Measurements from ENCODE around the gene MYO7A.

The MYO7A gene

DNA sequence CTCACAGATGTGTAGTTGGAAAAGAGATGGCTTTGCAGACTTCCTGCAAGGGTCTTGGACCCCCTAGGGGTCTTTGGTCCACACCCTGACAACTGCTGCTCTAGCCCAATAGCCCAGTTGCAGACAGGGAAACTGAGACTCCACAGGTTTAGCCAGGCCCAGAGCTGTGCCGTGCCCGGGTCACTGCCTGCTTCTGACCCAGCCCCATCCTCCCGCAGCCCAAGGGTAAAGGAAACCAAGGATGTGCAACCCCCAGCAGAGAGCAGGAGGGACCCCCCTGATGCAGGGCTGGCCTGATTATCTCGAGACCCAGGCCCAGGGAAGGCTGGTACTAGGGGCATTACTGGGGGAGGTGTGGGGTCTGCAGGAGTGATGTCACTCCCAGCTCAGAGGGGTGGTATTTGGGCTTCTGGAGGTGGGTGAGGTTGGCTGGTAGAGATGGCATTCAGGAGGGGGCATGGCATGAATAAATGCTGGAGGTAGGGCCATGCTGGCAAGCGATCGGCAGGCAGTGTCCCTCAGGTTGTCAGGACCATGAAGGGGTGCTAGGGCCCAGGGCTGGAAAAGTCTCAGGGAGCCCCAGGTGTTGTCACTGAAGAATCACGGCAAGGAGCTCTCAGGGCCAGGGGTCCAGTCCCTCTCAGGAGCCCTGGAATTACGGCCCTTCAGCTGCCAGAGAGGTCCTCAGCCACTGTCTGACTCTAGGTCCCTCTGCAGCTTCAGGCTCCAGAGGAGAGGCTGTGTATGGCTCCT is 21.1 kb downstream of the MYO7A start:
- no peak for DNase-seq

DNA sequence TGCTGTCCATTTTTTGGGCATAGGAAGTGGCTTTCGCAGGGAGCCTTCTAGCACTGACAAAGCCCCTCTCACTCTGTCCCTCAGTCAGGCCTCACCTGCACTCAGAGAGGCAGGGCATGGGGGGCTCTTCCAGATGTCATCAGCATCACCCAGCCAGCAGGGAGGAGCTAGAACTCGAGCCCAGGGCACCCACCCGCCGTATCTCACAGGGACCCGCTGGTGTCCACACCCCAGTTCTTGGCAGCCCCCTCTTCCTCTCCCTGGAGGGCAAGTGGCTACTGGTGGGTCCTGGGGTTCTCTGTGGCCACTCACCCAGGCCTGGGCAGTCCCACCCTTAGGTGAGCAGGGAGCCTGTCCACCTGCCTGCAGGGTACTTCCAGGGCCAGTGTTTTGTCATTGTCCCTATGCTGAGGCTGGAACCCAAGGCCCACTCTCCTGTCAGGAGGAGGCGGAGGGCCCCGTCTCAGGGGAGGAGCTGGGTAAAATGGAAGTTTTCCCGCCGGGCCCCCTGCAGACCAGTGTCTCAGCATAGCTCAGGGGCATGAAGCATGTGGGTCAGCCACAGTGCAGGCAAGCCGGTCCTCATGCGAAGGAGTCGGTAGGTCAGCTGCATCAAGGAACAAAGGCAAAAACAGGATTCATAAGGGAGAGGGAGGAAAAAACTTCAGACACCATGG is 21.8 kb downstream of the MYO7A start:
- DNase-seq = no peak

DNA sequence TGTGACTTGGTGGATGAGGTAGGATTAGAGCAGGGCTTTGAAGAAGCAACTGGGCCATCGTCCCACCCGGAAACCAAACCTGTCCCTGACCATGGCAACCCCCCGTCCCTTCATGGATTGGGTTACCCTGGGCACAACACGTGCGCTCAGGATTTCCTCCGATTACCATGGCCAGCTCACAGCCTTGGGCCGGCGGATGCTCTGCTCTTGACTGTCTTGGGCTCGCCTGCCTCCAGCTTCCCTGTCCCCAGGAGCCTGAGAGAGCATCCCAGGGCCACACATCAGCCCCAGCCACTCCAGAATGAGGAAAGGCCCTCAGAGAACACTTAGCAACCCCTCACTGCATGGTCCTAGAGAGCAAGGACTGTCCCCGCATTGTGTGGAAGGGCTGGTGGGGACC is 22.8 kb downstream of the MYO7A start:
- DNase-seq = no peak

DNA sequence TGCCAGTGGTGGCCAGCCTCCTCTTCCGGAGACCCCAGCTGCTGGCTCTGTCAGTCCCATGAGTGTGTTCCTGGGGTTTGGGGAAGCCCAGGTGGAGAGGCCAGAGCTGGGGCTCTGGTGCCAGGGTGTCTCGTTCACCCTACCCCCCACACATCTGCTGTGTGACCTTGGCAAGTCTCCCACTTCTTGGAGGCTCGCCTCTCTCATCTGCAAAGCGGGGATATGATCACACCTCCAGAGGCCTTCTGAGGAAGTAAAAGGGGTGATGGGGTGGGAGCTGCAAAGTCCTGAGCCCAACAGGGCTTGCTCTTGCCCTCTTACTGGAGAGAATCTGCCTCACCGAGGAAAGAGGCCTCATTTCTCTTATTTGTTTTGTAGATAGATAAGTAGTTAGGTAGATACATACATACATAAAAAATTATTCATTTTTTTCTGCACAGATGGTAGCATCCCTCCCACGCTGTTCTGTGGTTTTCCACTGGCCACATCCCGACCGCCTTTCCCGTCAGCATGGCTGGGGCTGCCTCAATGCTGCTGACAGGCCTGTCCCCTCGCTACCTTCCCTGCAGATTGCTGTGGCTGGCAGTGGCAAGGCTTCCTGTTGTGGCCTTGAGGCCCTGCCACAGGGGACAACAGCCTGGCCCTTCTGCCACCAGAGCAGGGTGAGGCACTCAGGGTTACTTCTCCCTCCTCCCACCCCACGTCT is 23.9 kb downstream of the MYO7A start:
- no peak for DNase-seq

DNA sequence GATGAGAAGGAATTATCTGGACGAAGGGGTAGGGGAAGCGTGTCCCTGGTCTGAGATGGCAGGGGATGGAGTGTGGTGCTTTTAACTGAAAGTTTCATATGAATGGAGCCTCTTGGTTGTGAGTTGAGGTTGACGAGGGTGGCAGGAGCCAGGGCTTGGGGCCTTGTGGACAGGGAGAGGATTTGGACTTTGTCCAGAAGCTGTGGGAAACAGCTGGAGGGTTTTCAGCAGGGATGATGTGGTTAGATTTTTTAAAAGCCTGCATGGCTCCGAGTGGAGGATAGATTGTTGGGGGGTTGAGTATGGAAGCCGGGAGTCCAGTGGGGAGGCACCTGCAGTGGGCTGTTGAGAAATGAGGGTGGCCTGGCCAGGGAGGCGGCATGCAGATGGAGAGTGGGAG is 24.8 kb downstream of the MYO7A start:
- DNase-seq = no peak

DNA sequence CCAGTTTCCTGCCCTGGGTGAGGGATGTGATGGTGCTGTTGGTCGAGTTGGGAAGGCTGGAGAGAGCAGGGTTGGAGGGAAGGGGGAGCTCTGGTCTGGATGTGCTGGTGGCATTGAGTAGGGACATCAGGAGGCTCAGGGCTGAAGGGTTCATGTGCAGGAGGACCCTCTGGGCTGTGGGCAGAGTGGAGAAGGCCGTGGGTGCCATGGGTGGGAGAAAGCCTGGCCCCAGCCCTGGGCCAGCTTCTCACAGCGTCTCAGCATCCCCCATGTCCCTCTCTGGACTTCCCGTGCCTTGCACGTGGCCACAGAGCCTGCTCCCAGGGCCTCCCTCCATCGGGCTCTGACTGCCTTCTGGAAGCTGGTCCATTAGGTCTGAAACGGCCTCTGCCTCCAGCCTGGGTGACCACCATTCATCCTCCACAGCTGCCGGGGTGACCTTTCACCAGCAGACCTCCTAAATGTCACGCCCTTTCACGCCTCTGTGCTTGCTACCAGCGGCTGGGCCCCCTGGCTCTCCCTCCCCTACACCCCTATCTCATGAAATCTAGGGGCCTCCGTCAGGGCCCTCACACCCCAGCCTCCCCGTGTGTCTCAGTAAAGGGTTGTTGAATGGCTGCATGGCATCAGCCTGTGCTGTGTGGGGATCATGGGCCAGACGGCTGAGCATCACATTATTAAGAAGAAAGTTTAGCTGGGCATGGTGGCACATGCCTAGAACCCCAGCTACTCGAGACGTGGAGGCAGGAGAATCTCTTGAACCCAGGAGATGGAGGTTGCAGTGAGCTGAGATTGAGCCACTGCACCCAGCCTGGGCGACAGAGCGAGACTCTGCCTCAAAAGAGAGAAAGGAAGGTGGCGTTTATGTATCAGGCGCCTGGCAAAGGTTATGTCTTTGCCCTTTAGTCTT is 25.5 kb downstream of the MYO7A start:
- DNase-seq = no peak

DNA sequence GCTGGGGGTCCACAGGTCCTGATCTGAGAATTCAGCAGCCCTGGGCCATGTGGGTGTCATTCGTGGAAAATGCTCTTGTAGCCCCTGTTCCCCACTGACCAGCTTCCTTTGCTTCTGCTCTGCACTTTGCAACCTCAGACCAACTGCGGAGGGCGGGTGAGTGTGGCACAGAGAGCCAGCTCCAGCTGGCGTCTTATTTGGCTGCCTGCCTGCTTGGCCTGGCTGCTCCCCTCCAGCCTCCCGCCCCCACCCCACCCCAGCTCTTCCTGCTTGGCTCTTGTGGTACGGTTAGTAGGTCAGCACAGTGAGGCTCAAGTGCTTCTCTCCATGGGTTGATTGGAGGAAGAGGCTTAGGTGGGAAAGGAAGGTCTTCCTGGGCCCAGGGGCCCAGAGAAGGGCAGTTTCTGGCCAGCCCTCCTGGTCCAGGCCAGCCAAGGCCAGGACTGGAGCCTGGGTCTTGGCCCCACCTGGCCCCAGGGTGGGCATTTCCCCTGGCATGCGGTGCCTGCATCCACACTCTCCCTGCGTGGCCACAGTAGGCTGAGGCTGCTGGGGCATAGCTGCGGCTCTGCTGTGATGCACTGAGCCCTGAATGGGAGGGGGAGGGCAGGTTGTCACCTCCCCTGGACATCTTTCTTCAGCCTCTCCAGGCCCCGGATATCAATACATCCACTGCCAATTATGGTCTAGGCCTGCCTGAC is 26.5 kb downstream of the MYO7A start:
- no peak for DNase-seq

DNA sequence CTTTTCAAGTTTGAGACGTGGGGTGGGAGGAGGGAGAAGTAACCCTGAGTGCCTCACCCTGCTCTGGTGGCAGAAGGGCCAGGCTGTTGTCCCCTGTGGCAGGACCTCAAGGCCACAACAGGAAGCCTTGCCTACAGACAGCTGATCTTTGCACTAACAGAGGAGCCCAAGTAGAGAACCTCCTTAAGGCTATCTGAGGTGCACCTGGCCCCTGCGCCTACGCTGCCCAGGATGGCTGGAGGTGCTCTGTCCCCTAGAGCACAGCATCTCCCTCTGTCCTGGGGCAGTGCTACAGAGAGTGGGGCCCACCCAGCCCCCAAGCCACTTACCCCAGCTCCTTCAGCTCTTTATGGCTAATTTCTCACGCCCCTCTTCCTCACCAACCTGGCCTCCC is 27.0 kb downstream of the MYO7A start:
- DNase-seq = no peak

DNA sequence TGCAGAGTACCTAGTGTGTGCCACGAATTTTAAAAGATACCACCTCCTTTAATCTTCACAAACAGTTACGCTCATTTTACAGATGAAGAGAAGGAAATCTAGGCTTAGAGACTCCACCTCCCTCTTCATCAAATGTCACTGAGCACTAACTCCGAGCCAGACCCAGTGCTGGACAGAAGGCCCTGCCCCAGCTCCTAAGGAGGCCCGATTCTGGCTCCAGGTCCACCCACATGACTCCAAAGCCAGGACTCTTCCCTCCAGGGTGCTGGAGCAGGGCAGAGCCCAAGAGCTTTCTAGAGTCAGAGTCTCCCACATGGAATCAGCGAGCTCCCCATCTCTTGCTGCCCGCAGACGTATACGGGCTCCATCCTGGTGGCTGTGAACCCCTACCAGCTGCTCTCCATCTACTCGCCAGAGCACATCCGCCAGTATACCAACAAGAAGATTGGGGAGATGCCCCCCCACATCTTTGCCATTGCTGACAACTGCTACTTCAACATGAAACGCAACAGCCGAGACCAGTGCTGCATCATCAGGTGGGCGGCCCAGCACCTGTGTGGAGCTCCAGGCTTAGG is 27.6 kb downstream of the MYO7A start:
- no peak for DNase-seq

DNA sequence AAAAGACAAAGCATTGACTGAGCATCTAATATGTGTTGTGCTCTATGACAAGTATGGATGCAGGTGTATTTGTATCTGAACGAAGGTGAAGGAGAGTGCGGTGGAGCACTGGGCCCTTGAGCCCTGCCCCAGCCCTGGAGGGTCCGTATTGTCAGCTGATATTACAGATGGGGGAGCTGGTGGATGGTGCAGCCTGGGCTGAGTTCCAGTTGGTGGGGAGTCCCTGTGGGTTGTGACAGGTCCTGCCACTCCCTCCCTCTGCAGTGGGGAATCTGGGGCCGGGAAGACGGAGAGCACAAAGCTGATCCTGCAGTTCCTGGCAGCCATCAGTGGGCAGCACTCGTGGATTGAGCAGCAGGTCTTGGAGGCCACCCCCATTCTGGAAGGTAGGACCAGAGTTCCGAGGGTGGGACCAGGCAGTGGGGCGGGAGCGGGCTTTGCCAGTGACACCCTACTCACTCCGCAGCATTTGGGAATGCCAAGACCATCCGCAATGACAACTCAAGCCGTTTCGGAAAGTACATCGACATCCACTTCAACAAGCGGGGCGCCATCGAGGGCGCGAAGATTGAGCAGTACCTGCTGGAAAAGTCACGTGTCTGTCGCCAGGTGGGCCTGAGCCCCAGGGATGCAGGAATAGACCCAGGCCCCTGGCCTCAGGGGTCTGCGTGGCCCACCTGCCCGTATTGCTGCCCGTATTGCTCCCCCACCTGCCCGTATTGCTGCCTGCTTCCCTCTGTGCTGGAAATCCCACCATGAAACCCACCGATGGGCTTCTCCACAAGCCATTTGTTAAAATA is 28.6 kb downstream of the MYO7A start:
- DNase-seq = no peak

DNA sequence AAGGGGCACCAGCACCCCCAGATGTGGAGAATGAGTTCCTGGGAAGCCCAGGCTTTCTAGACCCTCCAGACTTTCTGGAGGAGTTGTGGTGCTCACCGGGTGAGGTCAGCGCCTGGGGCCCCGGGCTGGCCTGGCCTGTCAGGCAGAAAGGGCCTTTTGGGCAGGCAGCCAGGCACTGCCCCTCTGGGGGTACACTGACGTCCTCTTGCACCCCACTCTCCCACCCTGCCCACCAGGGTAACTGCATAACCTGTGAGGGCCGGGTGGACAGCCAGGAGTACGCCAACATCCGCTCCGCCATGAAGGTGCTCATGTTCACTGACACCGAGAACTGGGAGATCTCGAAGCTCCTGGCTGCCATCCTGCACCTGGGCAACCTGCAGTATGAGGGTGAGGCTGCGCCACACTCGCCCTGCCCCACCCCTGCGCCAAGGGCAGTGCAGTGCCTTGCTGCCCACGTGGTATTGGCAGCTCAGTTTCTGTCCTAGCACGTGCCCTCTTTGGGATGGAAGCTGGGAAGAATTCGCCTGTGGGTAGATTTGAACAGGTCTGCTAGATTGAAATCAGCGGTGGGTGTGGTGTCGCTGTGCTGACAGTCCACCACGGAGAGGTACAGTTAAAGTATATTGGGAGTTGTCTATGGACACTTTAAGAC is 30.1 kb downstream of the MYO7A start:
- DNase-seq = no peak

DNA sequence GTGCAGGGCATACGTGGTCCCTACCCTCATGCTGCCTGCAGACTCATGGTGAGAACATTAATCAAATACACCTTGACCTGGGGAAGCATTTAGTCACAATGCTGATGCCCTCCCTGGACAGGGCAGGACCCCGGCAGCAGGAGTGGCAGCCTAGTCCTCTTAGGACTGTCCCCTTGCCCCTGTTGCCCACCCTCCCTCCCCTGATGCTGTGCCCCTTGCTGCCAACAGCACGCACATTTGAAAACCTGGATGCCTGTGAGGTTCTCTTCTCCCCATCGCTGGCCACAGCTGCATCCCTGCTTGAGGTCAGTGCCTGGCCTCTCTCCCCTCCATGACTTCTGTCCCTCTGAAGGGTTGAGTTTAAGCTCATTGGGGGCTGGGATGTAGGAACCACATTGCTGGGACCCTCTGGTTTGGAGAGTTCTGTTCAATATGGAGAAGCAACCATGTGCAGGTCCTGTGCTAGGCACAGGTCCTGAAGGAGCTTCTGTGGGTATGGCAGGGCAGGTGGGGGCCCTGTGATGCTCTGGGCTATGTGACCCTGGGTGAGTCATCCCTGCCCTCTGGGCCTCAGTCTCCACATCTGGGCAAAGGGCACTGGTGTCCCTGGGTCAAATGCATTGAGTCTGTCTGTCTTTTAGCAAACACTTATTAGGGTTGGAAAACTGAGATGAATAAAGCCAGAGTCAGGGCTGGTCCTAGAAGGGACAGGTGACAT is 31.3 kb downstream of the MYO7A start:
- DNase-seq = no peak

DNA sequence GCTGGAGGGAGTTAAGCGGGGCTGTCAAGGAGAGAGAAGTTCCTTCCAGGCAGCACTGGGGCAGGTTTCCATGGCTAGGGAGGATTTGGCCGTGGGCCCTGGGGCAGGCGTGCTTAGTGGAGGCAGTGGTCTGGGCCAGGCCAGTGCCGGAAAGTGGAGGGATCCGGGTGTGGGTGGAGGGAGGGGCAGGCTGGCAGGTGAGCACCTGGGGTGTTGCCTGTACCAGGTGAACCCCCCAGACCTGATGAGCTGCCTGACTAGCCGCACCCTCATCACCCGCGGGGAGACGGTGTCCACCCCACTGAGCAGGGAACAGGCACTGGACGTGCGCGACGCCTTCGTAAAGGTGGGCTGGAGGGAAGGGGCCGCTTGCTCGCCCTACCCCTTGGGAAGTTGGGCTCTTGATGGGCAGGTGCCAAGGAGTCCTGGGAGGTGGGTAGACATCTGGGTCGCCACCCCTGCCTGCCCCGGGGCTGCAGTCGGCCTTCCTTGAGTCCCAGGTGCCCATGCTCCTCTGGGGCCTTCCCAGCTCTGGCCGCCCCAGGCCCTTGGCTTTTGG is 32.0 kb downstream of the MYO7A start:
- DNase-seq = no peak

DNA sequence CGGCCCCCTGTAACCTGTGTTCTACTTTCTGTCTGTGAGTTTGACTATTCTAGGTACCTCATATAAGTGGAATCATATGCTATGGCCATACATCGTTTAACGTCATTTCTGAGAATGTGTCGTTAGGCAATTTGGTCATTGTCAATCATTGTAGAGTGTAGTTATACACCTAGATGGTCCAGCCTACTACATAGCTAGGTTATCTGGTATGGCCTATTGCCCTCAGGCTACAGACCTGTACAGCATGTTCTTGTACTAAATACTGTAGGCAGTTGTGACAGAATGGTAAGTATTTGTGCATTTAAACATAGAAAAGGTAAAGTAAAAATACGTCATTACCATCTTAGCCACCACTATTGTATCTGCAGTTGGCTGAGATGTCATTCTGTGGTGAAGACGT is 35.2 kb downstream of the MYO7A start:
- no peak for DNase-seq

DNA sequence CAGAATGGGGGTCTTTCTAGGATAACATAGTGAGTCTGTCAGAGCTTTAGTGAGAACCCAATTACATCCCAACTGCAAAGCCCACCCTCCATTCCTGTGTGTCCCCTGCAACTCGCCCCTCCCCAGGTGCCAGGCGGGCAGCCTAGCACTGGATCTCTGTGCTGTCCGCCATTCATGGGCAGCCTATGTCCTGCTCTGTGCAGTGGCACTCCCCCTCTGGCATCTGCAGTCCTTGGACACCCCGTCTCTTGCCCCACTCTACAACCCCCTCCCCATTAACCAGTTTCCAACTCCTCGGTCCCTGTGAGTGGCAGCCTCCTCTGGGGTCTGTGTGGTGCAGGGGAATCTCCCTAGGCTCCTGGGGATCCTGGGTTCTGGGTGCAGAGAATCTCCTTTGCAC is 37.0 kb downstream of the MYO7A start:
- DNase-seq = no peak

DNA sequence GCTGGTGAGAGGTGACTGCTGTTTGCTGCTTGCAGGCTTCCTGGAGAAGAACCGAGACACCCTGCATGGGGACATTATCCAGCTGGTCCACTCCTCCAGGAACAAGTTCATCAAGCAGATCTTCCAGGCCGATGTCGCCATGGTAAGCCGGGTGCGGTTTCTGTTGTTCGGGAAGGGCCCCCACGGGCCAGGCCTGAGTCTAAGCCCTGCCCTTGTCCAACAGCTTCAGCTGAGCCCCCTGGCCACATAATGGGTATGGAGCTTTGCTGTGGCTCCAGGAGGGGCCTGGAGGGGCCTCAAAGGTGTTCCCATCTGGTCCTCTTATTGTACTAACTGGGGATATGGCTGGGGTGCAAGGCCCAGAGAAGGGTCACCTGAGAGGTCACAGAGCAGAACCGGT is 38.0 kb downstream of the MYO7A start:
- DNase-seq = no peak

DNA sequence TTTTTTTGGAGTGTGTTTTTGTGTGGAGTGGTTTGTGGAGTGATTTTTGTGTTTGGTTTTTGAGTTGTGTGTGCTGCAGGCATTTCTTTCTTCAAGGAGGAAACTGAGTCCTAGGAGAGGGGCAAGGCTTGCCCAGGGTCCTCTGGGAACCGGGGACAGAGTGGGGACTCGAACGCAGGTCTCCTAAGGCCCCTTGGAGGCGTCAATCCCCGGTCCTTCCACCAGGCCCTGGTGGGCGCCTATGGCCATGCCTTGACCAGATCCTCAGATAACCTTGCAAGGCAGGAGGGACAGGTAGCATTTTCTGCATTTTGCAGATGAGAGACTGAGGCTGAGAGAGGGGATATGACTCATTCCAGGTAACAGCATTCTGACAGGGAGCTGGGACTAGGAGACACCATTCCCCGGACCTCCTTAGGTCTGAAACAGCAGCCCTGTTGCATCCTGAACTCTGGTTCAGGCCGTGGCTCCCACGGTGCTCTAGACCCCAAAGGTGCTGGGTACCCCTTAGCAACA is 39.1 kb downstream of the MYO7A start:
- DNase-seq = no peak

DNA sequence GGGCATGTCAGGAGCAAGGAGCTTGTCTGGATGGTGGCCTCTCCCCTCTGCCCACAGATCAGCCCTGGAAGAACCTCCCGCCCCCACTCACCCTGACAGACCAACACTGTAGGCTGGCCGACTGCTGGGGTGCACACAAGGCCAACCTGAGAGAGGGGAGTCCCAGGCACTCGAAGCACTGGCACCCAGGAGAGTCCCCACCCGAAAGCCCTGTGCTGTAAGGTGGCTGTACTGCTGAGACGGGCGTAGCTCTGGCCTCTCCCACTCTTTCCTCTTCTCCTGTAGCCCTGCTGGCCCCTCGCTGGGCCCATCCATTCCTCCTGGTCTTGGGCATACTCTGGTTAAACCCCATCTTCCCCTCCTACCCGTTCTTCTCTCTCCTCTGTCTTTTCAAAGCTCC is 39.7 kb downstream of the MYO7A start:
- no peak for DNase-seq

DNA sequence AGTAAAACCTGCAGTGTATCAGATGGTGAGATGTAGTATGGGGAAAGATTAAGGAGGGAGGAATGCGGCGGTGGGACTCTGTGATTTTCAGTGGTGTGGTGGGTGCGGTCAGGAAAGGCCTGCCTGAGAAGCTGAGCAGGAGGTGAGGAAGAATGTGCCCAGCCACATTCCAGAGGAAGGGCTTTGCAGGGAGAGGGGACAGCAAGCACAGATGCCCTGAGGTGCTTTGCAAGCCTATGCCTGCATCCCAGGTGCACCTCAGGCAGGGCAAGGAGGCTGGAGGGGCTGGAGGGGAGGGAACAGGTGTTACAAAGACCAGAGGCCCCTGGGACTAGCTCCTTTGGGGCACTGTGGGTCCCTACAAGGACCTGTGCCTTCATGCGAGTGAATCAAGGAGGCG is 42.1 kb downstream of the MYO7A start:
- no peak for DNase-seq
